WTC11 (cell line): ENCODE data around the gene COX4I1. TPM values are rescaled to one million over a fixed set of nuclear protein-coding genes. Genes with fewer than 3 reads are reported as not detected.
A peak's percentile ranks its signal among the peaks of the same experiment; 100 is the strongest.

Experiments
- ESRRA ChIP-seq: sonication (generic); formaldehyde crosslinking; IDR thresholded peaks from 2 replicates; pipeline ENCODE4 v1.8.1; 2022; ENCODE audit warnings: mild to moderate bottlenecking, missing genetic modification reagents, borderline replicate concordance
- JAZF1 ChIP-seq: fragments of 250-450 bp; sonication (Bioruptor Pico); IDR thresholded peaks from 2 replicates; pipeline ENCODE4 v1.9.0; 2021; ENCODE audit warnings: moderate library complexity, mild to moderate bottlenecking, inconsistent platforms
- NFE2L1 ChIP-seq: sonication (generic); formaldehyde crosslinking; IDR thresholded peaks from 2 replicates; pipeline ENCODE4 v1.8.1; 2023; ENCODE audit warnings: missing genetic modification reagents
- RELA ChIP-seq: sonication (generic); formaldehyde crosslinking; IDR thresholded peaks from 2 replicates; pipeline ENCODE4 v1.8.1; 2022; ENCODE audit warnings: missing genetic modification reagents, mild to moderate bottlenecking, borderline replicate concordance
- SMAD4 ChIP-seq: sonication (generic); formaldehyde crosslinking; IDR thresholded peaks from 2 replicates; pipeline ENCODE4 v1.8.0; 2022; ENCODE audit warnings: mild to moderate bottlenecking, missing genetic modification reagents
- SOX15 ChIP-seq: fragments of 250-450 bp; sonication (Bioruptor Pico); IDR thresholded peaks from 2 replicates; pipeline ENCODE4 v1.9.0; 2021; ENCODE audit warnings: mild to moderate bottlenecking
- SP1 ChIP-seq: sonication (generic); formaldehyde crosslinking; conservative IDR thresholded peaks from 2 replicates; pipeline ENCODE4 v1.8.1; 2022; ENCODE audit warnings: missing genetic modification reagents
- TP53 ChIP-seq: sonication (generic); formaldehyde crosslinking; IDR thresholded peaks from 2 replicates; pipeline ENCODE4 v1.8.1; 2023; ENCODE audit warnings: mild to moderate bottlenecking, missing genetic modification reagents
- ZNF317 ChIP-seq: sonication (generic); formaldehyde crosslinking; IDR thresholded peaks from 2 replicates; pipeline ENCODE4 v1.8.1; 2023; ENCODE audit warnings: low read depth, mild to moderate bottlenecking, moderate library complexity, missing genetic modification reagents, borderline replicate concordance
- ZNF416 ChIP-seq: fragments of 250-450 bp; sonication (Bioruptor Pico); IDR thresholded peaks from 2 replicates; pipeline ENCODE4 v1.9.0; 2021; ENCODE audit warnings: mild to moderate bottlenecking, inconsistent platforms
- total RNA-seq: library from RNA; stranded (reverse); gene quantifications from 3 replicates; pipeline ENCODE4 v1.2.3, GENCODE V29; 2021
- TF ChIP-seq, protein P1 (sequence below): fragments of 250-450 bp; sonication (Bioruptor Pico); IDR thresholded peaks from 2 replicates; pipeline ENCODE4 v1.9.0; 2021; ENCODE audit warnings: mild to moderate bottlenecking
- TF ChIP-seq, protein P2 (sequence below): sonication (generic); formaldehyde crosslinking; conservative IDR thresholded peaks from 2 replicates; pipeline ENCODE4 v1.8.1; 2023; ENCODE audit warnings: mild to moderate bottlenecking, low read depth, missing genetic modification reagents, moderate library complexity
- TF ChIP-seq, protein P3 (sequence below): fragments of 250-450 bp; sonication (Bioruptor Pico); IDR thresholded peaks from 2 replicates; pipeline ENCODE4 v1.8.0; 2021; ENCODE audit warnings: mild to moderate bottlenecking
- TF ChIP-seq, protein P4 (sequence below): fragments of 250-450 bp; sonication (Bioruptor Pico); IDR thresholded peaks from 2 replicates; pipeline ENCODE4 v1.9.0; 2021; ENCODE audit warnings: mild to moderate bottlenecking, borderline replicate concordance
- TF ChIP-seq, protein P5 (sequence below): fragments of 250-450 bp; sonication (Bioruptor Pico); IDR thresholded peaks from 2 replicates; pipeline ENCODE4 v1.9.0; 2021; ENCODE audit warnings: mild to moderate bottlenecking
- TF ChIP-seq, protein P6 (sequence below): sonication (generic); formaldehyde crosslinking; IDR thresholded peaks from 2 replicates; pipeline ENCODE4 v1.8.0; 2023; ENCODE audit warnings: missing genetic modification reagents
- TF ChIP-seq, protein P7 (sequence below): sonication (generic); formaldehyde crosslinking; IDR thresholded peaks from 2 replicates; pipeline ENCODE4 v1.8.0; 2023; ENCODE audit warnings: missing genetic modification reagents, mild to moderate bottlenecking, borderline replicate concordance
- TF ChIP-seq, protein P8 (sequence below): fragments of 200-600 bp; IDR thresholded peaks from 2 replicates; pipeline ENCODE4 v1.8.0; 2022; ENCODE audit warnings: antibody characterized with exemption

Gene COX4I1
- total RNA-seq, 1 experiment from 2014 or later, result 618 TPM

DNA sequence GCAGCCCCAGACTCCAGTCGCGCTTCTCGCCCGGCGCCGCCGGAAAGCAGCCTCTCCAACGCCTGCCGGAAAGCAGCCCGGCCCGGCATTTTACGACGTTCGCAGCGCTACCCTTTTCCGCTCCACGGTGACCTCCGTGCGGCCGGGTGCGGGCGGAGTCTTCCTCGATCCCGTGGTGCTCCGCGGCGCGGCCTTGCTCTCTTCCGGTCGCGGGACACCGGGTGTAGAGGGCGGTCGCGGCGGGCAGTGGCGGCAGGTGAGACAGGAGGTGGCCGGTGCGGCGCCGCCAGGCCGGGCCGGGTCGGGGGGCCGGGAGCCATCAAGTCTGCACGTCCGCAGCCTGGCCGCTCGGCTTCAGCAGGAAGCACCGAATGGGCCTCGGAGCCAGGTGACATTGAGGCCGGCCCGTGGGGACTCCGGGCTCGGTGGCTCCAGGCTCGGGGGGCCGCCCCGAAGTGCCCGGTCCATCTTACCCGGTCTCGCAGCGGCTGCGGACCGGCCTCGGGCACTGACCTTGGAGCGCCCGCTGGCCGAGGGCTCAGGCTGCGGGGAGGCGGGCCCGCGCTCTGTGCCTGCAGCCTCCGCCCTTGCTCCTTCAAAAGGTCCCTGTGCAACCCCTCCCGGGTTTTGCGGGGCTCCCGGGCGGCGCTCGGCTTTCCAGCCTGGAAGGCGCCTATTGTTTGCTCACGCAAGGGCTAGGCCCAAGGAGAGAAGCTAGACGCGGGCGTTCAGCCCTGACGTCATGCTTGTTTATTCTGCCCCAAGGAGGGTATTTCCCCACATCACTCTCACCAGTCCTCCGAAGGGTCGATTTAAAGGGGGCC lies at the start of gene COX4I1, which contains the start of gene EMC8 (continued):
- TF ChIP-seq, protein P1, sequence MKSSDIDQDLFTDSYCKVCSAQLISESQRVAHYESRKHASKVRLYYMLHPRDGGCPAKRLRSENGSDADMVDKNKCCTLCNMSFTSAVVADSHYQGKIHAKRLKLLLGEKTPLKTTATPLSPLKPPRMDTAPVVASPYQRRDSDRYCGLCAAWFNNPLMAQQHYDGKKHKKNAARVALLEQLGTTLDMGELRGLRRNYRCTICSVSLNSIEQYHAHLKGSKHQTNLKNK (CRISPR knock-in tag), result no peak
- TF ChIP-seq, protein P2, sequence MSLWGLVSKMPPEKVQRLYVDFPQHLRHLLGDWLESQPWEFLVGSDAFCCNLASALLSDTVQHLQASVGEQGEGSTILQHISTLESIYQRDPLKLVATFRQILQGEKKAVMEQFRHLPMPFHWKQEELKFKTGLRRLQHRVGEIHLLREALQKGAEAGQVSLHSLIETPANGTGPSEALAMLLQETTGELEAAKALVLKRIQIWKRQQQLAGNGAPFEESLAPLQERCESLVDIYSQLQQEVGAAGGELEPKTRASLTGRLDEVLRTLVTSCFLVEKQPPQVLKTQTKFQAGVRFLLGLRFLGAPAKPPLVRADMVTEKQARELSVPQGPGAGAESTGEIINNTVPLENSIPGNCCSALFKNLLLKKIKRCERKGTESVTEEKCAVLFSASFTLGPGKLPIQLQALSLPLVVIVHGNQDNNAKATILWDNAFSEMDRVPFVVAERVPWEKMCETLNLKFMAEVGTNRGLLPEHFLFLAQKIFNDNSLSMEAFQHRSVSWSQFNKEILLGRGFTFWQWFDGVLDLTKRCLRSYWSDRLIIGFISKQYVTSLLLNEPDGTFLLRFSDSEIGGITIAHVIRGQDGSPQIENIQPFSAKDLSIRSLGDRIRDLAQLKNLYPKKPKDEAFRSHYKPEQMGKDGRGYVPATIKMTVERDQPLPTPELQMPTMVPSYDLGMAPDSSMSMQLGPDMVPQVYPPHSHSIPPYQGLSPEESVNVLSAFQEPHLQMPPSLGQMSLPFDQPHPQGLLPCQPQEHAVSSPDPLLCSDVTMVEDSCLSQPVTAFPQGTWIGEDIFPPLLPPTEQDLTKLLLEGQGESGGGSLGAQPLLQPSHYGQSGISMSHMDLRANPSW, result 0 out of 2 replicates have a peak, but pooled peaks have one; percentile 74
- TF ChIP-seq TP53 (CRISPR knock-in tag) (peak; percentile 74; the same call in 1 of the 2 replicates), SMAD4 (no peak), ZNF317 (no peak), JAZF1 (CRISPR knock-in tag) (no peak), ESRRA (CRISPR knock-in tag) (peak; percentile 97), RELA (no peak), SOX15 (CRISPR knock-in tag) (no peak), SP1 (peak; percentile 85), ZNF416 (0 out of 2 replicates have a peak, but pooled peaks have one; percentile 49), NFE2L1 (CRISPR knock-in tag) (peak; percentile 8; the same call in 1 of the 2 replicates)
- TF ChIP-seq, protein P3, sequence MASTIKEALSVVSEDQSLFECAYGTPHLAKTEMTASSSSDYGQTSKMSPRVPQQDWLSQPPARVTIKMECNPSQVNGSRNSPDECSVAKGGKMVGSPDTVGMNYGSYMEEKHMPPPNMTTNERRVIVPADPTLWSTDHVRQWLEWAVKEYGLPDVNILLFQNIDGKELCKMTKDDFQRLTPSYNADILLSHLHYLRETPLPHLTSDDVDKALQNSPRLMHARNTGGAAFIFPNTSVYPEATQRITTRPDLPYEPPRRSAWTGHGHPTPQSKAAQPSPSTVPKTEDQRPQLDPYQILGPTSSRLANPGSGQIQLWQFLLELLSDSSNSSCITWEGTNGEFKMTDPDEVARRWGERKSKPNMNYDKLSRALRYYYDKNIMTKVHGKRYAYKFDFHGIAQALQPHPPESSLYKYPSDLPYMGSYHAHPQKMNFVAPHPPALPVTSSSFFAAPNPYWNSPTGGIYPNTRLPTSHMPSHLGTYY (CRISPR knock-in tag), result no peak
- TF ChIP-seq, protein P4, sequence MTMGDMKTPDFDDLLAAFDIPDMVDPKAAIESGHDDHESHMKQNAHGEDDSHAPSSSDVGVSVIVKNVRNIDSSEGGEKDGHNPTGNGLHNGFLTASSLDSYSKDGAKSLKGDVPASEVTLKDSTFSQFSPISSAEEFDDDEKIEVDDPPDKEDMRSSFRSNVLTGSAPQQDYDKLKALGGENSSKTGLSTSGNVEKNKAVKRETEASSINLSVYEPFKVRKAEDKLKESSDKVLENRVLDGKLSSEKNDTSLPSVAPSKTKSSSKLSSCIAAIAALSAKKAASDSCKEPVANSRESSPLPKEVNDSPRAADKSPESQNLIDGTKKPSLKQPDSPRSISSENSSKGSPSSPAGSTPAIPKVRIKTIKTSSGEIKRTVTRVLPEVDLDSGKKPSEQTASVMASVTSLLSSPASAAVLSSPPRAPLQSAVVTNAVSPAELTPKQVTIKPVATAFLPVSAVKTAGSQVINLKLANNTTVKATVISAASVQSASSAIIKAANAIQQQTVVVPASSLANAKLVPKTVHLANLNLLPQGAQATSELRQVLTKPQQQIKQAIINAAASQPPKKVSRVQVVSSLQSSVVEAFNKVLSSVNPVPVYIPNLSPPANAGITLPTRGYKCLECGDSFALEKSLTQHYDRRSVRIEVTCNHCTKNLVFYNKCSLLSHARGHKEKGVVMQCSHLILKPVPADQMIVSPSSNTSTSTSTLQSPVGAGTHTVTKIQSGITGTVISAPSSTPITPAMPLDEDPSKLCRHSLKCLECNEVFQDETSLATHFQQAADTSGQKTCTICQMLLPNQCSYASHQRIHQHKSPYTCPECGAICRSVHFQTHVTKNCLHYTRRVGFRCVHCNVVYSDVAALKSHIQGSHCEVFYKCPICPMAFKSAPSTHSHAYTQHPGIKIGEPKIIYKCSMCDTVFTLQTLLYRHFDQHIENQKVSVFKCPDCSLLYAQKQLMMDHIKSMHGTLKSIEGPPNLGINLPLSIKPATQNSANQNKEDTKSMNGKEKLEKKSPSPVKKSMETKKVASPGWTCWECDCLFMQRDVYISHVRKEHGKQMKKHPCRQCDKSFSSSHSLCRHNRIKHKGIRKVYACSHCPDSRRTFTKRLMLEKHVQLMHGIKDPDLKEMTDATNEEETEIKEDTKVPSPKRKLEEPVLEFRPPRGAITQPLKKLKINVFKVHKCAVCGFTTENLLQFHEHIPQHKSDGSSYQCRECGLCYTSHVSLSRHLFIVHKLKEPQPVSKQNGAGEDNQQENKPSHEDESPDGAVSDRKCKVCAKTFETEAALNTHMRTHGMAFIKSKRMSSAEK (CRISPR knock-in tag), result no peak
- TF ChIP-seq, protein P5, sequence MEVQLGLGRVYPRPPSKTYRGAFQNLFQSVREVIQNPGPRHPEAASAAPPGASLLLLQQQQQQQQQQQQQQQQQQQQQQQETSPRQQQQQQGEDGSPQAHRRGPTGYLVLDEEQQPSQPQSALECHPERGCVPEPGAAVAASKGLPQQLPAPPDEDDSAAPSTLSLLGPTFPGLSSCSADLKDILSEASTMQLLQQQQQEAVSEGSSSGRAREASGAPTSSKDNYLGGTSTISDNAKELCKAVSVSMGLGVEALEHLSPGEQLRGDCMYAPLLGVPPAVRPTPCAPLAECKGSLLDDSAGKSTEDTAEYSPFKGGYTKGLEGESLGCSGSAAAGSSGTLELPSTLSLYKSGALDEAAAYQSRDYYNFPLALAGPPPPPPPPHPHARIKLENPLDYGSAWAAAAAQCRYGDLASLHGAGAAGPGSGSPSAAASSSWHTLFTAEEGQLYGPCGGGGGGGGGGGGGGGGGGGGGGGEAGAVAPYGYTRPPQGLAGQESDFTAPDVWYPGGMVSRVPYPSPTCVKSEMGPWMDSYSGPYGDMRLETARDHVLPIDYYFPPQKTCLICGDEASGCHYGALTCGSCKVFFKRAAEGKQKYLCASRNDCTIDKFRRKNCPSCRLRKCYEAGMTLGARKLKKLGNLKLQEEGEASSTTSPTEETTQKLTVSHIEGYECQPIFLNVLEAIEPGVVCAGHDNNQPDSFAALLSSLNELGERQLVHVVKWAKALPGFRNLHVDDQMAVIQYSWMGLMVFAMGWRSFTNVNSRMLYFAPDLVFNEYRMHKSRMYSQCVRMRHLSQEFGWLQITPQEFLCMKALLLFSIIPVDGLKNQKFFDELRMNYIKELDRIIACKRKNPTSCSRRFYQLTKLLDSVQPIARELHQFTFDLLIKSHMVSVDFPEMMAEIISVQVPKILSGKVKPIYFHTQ (CRISPR knock-in tag), result no peak
- TF ChIP-seq, protein P6, sequence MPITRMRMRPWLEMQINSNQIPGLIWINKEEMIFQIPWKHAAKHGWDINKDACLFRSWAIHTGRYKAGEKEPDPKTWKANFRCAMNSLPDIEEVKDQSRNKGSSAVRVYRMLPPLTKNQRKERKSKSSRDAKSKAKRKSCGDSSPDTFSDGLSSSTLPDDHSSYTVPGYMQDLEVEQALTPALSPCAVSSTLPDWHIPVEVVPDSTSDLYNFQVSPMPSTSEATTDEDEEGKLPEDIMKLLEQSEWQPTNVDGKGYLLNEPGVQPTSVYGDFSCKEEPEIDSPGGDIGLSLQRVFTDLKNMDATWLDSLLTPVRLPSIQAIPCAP (CRISPR knock-in tag), result 0 out of 2 replicates have a peak, but pooled peaks have one; percentile 16
- TF ChIP-seq, protein P7, sequence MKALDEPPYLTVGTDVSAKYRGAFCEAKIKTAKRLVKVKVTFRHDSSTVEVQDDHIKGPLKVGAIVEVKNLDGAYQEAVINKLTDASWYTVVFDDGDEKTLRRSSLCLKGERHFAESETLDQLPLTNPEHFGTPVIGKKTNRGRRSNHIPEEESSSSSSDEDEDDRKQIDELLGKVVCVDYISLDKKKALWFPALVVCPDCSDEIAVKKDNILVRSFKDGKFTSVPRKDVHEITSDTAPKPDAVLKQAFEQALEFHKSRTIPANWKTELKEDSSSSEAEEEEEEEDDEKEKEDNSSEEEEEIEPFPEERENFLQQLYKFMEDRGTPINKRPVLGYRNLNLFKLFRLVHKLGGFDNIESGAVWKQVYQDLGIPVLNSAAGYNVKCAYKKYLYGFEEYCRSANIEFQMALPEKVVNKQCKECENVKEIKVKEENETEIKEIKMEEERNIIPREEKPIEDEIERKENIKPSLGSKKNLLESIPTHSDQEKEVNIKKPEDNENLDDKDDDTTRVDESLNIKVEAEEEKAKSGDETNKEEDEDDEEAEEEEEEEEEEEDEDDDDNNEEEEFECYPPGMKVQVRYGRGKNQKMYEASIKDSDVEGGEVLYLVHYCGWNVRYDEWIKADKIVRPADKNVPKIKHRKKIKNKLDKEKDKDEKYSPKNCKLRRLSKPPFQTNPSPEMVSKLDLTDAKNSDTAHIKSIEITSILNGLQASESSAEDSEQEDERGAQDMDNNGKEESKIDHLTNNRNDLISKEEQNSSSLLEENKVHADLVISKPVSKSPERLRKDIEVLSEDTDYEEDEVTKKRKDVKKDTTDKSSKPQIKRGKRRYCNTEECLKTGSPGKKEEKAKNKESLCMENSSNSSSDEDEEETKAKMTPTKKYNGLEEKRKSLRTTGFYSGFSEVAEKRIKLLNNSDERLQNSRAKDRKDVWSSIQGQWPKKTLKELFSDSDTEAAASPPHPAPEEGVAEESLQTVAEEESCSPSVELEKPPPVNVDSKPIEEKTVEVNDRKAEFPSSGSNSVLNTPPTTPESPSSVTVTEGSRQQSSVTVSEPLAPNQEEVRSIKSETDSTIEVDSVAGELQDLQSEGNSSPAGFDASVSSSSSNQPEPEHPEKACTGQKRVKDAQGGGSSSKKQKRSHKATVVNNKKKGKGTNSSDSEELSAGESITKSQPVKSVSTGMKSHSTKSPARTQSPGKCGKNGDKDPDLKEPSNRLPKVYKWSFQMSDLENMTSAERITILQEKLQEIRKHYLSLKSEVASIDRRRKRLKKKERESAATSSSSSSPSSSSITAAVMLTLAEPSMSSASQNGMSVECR (CRISPR knock-in tag), result peak; percentile 80; the same call in 1 of the 2 replicates
- TF ChIP-seq, protein P8, sequence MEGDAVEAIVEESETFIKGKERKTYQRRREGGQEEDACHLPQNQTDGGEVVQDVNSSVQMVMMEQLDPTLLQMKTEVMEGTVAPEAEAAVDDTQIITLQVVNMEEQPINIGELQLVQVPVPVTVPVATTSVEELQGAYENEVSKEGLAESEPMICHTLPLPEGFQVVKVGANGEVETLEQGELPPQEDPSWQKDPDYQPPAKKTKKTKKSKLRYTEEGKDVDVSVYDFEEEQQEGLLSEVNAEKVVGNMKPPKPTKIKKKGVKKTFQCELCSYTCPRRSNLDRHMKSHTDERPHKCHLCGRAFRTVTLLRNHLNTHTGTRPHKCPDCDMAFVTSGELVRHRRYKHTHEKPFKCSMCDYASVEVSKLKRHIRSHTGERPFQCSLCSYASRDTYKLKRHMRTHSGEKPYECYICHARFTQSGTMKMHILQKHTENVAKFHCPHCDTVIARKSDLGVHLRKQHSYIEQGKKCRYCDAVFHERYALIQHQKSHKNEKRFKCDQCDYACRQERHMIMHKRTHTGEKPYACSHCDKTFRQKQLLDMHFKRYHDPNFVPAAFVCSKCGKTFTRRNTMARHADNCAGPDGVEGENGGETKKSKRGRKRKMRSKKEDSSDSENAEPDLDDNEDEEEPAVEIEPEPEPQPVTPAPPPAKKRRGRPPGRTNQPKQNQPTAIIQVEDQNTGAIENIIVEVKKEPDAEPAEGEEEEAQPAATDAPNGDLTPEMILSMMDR, result no peak
